Bone marrow (tissue), 2 donors: Measurements from ENCODE around the gene RNU6-8.

Experiments
- DNase-seq, 2 donors: peaks; one replicate each; lab custom pipeline; 2025; lab: John Stamatoyannopoulos, UW

The RNU6-8 gene

DNA sequence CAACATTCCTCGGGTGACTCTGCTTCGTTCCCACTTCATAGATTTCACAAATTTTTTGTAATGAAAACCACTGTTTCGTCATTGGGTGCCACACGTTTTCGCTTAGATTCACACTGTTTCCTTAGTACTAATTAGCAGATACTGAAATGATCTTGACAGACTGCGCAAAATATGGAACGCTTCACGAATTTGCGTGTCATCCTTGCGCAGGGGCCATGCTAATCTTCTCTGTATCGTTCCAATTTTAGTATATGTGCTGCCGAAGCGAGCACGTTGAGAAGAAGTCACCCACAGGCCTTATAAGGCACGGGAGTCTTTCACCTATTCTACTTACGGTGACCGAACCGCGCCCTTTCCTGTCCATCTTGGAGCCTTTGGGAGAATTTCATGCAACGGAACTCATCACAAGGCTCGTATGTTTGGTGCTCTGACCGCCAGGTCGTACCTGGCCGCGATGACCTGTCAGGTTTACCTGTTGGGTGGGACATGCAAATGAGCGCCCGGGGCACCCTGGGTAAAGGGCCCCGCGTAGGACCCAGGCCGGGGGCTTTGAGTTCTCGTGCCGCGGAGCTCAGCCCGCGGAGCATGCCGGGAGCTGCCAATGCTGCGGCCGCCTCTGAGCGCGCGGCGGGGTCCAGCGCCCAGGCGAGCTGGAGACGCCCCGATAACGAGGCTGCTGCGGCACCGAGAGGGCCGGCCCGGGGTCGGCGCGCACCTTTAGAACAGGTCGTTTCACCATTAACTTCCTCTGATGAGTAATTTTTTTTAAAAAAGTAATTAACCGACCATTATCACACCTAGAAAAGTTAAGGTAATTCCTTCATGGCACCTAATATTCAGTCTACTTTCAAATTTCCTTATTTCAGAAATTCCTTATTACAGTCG is at the start of gene RNU6-8:
RNU6-8 (minus strand) TSS at position 272 of the 885 bp plus-strand sequence.
- peak; percentile 32 to 49 for DNase-seq

- DNase-seq, result peak in 1 of 2 donors; percentile 61
These were observed 49.1 kb upstream of the RNU6-8 start for GRCh38 chr14:32252030-32252670.

GRCh38 chr14:32251530-32251929 is 48.5 kb upstream of the RNU6-8 start:
- no peak for DNase-seq

- DNase-seq, result no peak
These were observed 47.6 kb upstream of the RNU6-8 start for GRCh38 chr14:32250681-32251080.

GRCh38 chr14:32249780-32250179 is 46.7 kb upstream of the RNU6-8 start:
- no peak for DNase-seq

DNA sequence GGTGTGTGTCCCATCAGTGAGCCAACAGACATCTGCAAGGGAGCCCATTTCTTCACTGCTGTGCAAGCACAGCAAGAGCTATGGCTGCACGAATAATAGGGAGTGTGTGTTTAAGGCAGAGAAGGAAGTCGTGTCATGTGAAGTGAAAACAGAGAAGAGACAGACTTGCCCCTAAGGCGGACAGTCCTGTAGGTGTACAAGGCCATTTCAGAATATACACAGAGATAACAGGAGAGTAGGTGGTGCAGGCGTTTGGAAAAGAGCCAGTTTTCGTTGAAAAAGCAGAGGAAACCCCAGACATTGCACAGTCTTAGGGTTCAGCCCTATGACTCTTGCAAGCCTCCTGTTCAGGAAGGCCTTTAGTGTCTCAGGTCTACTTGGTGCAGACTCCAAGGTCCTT is 46.3 kb upstream of the RNU6-8 start:
- no peak for DNase-seq

DNA sequence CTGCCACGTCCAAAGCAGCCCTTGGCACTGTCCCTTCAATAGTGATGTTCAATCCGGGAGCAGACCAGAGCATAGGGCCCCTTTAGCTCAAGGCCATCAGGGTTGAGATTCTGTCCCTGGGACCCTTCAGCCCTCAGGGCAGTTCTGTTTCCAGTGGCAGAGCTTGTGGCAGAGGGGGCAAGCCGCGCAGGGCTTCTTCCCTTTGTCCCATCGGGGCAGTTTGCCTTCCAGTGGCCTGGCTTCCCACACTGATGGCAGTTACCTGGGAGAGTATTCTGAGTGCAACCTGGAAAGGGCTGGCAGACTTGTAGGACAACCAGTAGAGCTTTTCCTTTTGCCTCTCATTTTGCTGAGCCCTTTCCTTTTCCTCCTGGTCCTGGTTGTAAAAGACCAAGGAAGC is 43.7 kb upstream of the RNU6-8 start:
- DNase-seq, result no peak

DNA sequence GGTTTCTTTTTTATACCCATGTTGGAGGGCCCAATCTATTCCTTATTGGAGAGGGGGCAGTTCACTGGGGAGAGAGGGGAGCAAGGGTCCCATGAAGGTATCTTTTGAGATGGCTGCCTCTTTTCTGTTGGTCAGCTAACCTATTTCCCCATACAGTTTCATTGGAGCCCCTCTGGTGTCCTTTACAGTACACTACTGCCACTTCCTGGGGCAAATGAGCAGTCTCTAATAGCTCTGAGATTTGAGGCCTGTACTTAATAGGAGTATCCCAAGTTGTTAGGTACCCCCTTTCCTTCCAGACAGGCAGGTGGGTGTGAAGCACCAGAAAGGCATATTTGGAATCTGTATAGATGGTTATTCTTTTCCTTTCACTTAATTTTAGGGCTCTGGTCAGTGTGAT is 41.3 kb upstream of the RNU6-8 start:
- no peak for DNase-seq

- DNase-seq, result no peak
These were observed 30.2 kb upstream of the RNU6-8 start for GRCh38 chr14:32233260-32233659.

DNA sequence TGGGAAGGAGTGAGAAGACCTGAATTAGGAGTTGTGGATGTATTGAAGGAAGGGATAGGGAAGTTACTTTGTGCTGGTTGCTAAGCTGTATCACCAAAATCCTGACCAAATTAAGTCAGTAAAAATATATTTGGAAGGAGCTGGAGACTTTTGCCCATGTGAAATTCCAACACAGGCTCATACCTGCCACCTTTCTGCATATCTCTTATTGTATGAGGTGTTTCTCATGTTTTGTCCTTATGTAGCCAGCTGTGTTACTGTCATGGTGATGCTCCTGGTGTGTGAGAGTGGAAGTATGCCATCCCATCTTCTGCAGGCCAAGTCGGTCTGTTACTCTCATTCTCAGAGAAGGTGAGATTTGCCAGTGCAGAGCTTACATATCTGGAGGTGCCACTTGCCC is 29.4 kb upstream of the RNU6-8 start:
- no peak for DNase-seq

DNA sequence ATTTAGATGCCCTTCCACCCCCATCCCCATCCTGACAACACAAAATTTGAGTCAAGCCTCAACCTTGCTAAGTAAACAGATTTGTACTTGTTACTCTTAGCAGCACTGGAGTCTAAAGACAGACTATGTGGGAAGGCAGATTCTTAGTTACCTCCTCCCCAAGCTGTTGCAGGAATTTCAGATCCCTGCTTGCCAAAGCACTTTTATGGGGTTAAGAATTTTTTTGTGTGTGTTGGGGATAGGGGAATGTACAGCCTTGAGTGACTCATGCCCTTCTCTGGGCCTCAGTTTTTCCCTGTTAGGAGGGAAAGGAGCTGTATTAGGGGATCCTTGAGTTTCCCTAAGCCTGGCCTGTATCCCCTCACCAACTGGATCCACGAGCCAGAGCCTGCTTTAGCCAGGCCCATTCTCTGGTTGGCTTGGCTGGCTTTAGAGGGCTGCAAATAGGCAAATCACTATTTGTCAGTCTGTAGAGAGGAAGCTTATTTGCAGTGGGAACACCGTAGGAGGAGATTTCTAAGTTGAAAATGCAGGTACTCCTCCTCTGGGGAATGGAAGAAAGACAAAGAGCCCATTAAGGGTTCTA is 27.7 kb upstream of the RNU6-8 start:
- DNase-seq, result no peak

DNA sequence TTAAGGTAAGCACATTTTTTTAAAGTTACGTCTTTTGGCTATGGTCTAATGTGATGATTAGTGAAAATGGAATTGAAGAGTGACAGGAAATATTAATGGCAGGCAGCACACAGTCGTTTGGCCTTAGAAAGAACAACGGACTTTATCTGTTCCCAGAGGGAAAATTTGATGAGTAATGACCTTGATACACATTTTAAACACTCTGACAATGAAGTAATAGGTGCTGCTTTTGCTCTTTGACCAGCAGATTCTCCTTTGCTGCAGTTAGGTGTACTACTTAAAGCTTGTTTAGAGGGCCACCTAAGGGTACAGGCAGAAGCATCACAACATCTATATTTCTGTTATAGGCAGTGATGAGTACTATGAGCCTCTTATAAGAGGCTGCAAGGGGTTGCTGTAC is 27.1 kb upstream of the RNU6-8 start:
- DNase-seq, result no peak

- DNase-seq, result no peak
These were observed 23.0 kb upstream of the RNU6-8 start for GRCh38 chr14:32226056-32226455.

GRCh38 chr14:32225378-32225920 is 22.4 kb upstream of the RNU6-8 start:
- DNase-seq, result no peak

GRCh38 chr14:32224737-32225377 is 21.8 kb upstream of the RNU6-8 start:
- DNase-seq, result no peak

GRCh38 chr14:32217301-32217700 is 14.2 kb upstream of the RNU6-8 start:
- no peak for DNase-seq

DNA sequence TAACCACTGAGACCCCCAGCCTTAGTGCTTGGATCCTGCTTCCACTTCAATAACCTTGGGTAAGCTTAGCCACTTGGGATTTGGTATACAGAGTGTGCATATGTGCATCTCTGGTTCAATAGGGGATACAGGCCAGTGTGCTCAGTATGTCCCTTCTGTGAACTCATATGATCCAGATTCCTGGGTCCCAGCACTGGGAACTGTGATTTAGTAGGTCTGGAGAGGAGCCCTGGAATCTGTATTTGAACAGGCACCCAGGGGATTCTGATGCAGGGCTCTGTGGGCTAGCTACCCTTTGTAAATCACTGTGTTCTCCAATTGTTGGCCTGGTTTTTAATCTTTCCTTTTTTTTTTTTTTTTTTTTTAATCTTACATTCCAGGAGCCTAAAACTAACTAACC is 9.8 kb upstream of the RNU6-8 start:
- DNase-seq, result no peak

DNA sequence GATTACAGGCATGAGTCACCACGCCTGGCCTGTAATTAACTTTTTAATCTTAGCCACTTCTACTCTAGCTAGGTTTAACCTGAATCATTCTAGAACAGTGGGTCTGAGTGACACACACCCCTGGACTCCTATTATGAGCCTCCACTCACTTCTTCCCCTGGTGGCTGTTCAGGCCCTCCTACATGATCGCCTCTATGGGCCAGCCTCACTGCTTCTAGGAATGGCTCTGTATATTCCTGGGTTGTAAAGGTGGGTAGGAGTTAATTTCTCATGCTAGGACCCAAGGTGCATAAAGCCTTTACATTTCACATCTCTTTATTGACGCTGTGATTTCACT is 8.0 kb upstream of the RNU6-8 start:
- DNase-seq, result no peak

GRCh38 chr14:32209471-32209870 is 6.4 kb upstream of the RNU6-8 start:
- DNase-seq, result no peak

GRCh38 chr14:32208490-32208889 is 5.4 kb upstream of the RNU6-8 start:
- no peak for DNase-seq

DNA sequence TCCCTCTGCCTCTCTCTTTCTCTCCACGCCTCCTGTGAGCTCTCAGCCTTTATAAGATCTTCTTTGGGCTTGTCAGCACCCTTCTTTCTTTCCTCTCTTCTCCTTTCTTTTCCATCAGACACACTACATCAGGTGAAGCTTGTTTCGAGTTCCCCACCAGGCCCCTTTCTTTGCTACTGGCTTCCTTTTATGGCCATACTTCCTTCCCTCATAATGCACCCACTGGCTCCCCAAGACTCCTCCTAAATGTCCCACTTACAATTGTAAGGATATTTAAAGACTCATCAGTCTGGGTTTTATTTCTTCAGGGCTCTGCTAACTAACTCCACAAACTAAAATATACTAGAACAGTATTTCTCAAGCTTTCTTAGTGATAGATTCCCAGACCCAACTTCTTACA is 3.5 kb upstream of the RNU6-8 start:
- no peak for DNase-seq

- DNase-seq, result no peak
These were observed 2.9 kb upstream of the RNU6-8 start for GRCh38 chr14:32205984-32206383.

- no peak for DNase-seq
These were observed 2.5 kb upstream of the RNU6-8 start for GRCh38 chr14:32205554-32205953.
